ENCODE results near the gene CTPS1.

CTPS1 gene

GRCh38 chr1:41051022-41051421 is 71.5 kb downstream of the CTPS1 start:
- no peak overlapping the region for H3K27ac ChIP-seq (ENCODE audit: low read length)
- no peak overlapping the region for H3K4me3 ChIP-seq (ENCODE audit: low read depth in 1 of 2, low read length in 2 of 2)
- no peaks in the 10 kb centered on the region for H3K9me3 ChIP-seq (ENCODE audit: insufficient read depth, low read length, severe bottlenecking)
- no peaks in the 10 kb centered on the region for H4K20me1 ChIP-seq (ENCODE audit: insufficient read depth, low read length)
- H3K27me3 ChIP-seq (ENCODE audit: insufficient read depth, low read length, poor library complexity), result no peaks in the 10 kb centered on the region
- peaks cover 62% of the 10 kb centered on the region for H3K36me3 ChIP-seq (ENCODE audit: insufficient read depth, low read length)
- ATAC-seq (ENCODE audit: insufficient read depth, low read depth) (no peak), DNase-seq (no peak)
- no peak overlapping the region for H3K9ac ChIP-seq (ENCODE audit: low read depth, low read length)
- no peak overlapping the region for H3K4me2 ChIP-seq (ENCODE audit: insufficient read depth, low read length)
- H3K4me1 ChIP-seq (ENCODE audit: insufficient read depth, low read length), result no peaks in the 10 kb centered on the region
- H2AFZ ChIP-seq (ENCODE audit: low read depth, low read length), result no peak overlapping the region
- no peaks in the 10 kb centered on the region for H3K79me2 ChIP-seq (ENCODE audit: insufficient read depth, low read length)
- TF ChIP-seq EZH2 (IDR thresholded peaks at IDR 0.05; ENCODE audit: borderline replicate concordance, low read depth, low read length, severe bottlenecking), result no peak
- TF ChIP-seq CTCF (IDR thresholded peaks at IDR 0.05; ENCODE audit: borderline replicate concordance, extremely low read depth, low read length, poor library complexity, severe bottlenecking), result no peak

GRCh38 chr1:41053316-41053715 is 73.8 kb downstream of the CTPS1 start:
- H3K4me2 ChIP-seq (ENCODE audit: insufficient read depth, low read length), result no peak overlapping the region
- H3K27me3 ChIP-seq (ENCODE audit: insufficient read depth, low read length, poor library complexity), result no peaks in the 10 kb centered on the region
- H3K9me3 ChIP-seq (ENCODE audit: insufficient read depth, low read length, severe bottlenecking), result no peaks in the 10 kb centered on the region
- H4K20me1 ChIP-seq (ENCODE audit: insufficient read depth, low read length), result no peaks in the 10 kb centered on the region
- TF ChIP-seq EZH2 (IDR thresholded peaks at IDR 0.05; ENCODE audit: borderline replicate concordance, low read depth, low read length, severe bottlenecking) (no peak), CTCF (IDR thresholded peaks at IDR 0.05; ENCODE audit: borderline replicate concordance, extremely low read depth, low read length, poor library complexity, severe bottlenecking) (no peak)
- no peak overlapping the region; the same call in 1 of the 2 replicates for H3K27ac ChIP-seq (ENCODE audit: low read length)
- H2AFZ ChIP-seq (ENCODE audit: low read depth, low read length), result no peak overlapping the region
- no peak overlapping the region for H3K9ac ChIP-seq (ENCODE audit: low read depth, low read length)
- ATAC-seq (ENCODE audit: insufficient read depth, low read depth) (no peak), DNase-seq (no peak)
- H3K4me1 ChIP-seq (ENCODE audit: insufficient read depth, low read length), result no peaks in the 10 kb centered on the region
- no peaks in the 10 kb centered on the region for H3K79me2 ChIP-seq (ENCODE audit: insufficient read depth, low read length)
- no peak overlapping the region for H3K4me3 ChIP-seq (ENCODE audit: low read depth in 1 of 2, low read length in 2 of 2)
- H3K36me3 ChIP-seq (ENCODE audit: insufficient read depth, low read length), result peaks cover 47% of the 10 kb centered on the region

GRCh38 chr1:41056907-41057306 is 77.4 kb downstream of the CTPS1 start:
- Histone ChIP-seq H2AFZ (ENCODE audit: low read depth, low read length) (no peak overlapping the region), H3K4me1 (ENCODE audit: insufficient read depth, low read length) (no peaks in the 10 kb centered on the region), H3K4me3 (ENCODE audit: low read depth in 1 of 2, low read length in 2 of 2) (no peak overlapping the region), H3K27ac (ENCODE audit: low read length) (no peak overlapping the region), H3K79me2 (ENCODE audit: insufficient read depth, low read length) (no peaks in the 10 kb centered on the region), H3K9me3 (ENCODE audit: insufficient read depth, low read length, severe bottlenecking) (peaks cover 4% of the 10 kb centered on the region), H3K36me3 (ENCODE audit: insufficient read depth, low read length) (peaks cover 44% of the 10 kb centered on the region), H4K20me1 (ENCODE audit: insufficient read depth, low read length) (no peaks in the 10 kb centered on the region), H3K9ac (ENCODE audit: low read depth, low read length) (no peak overlapping the region), H3K4me2 (ENCODE audit: insufficient read depth, low read length) (no peak overlapping the region), H3K27me3 (ENCODE audit: insufficient read depth, low read length, poor library complexity) (no peaks in the 10 kb centered on the region)
- TF ChIP-seq CTCF (IDR thresholded peaks at IDR 0.05; ENCODE audit: borderline replicate concordance, extremely low read depth, low read length, poor library complexity, severe bottlenecking) (no peak), EZH2 (IDR thresholded peaks at IDR 0.05; ENCODE audit: borderline replicate concordance, low read depth, low read length, severe bottlenecking) (no peak)
- ATAC-seq (ENCODE audit: insufficient read depth, low read depth), result no peak
- no peak for DNase-seq
